Hematopoietic multipotent progenitor cell treated with erythropoietin and hydrocortisone succinate and interleukin-3 and kit ligand, for 8 days (in vitro differentiated cells): ENCODE results near the gene SMAD5.

ENCODE experiments used
- DNase-seq: peaks from one replicate; pipeline ENCODE4 v3.0.0-alpha.2; 2015

SMAD5 gene

DNA sequence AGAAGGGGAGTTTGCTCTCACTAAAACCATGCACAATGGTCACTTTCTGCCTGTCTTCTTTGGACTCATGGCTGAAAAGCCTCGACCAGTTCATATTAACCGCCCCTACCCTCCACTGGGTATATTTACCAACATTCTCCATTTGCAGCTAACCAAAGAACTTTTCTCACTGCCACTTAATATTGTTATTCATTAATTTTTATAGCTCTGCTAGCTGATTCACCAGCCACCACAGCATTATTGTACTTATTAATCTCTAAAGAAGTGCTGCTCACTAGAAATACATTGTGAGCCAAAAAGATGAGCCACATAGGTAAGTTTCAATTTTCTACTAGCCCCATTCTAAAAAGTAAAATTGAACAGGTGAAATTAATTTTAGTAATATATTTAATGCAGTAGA is 93.8 kb downstream of the SMAD5 start:
- no peak for DNase-seq

DNA sequence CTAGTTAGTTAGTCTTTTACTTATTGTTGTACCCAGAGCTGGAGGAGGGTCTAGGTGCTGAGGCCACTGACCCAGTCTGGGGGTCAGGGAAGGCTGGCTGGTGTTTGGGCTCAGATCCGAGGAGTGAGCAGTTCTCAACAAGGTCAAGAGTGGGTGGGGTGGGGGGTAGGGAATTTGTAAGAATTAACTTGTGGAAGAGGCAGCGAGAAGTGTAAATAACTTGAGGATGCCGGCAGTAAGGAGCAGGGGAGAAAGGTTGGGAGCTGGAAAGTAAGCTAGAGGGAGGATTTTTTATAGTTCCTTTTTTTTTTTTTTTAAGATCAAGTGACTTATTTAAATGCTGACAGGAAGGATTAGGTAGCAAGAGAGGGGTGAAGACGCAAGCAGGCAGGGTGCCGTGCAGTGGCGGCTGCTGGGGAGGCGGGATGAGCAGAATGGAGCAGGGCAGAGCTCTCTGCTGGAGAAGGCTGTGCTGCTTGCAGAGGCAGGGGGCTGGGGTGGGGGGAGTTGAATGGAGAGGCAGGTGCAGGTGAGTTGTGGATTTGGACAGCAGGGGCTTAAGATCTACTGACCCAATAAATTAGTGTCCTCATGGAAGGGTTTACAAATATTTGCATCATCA is 95.6 kb downstream of the SMAD5 start:
- DNase-seq: no peak

DNA sequence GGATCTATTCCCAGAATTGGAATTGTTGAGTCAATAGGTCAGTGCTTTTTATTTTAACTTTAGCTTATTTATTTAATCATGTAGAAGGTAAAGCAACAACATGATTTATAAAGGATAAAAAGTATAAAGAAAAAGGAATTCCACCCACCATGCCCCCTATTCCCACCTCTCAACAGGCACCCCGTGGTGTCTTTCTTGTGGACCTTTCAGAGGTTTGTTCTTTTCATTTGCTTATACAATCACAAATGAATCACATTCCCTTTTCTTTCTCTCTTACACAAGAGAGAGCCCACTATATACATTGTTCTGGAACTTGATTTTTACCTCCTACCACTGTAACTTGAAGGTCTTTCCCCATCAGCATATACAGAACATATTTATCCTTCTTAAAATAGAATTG is 97.5 kb downstream of the SMAD5 start:
- no peak for DNase-seq

DNA sequence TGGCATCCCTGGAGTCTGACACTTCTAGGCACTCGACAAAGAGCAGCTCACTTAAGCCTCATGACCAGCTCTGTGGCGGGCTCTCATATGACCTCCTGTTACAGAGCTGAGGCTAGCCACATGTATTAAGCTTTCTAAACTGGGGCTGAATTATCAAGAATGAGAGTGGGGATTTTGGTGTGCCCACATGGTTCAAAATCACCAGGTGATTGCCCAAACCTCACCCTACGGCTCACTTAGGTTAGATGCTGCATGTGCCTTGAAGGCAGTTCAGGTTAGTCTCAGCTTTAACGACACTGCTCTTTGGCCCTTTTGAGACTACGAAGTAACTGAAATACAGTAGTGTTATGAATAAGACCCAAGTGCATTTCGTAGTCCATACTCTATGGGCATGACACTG is 99.7 kb downstream of the SMAD5 start:
- no peak for DNase-seq
